GM19463 (cell line): ENCODE data around the gene C2orf74.

Source experiments
- ATAC-seq: cut with Tn5 transposase; IDR thresholded peaks from one replicate; pipeline ENCODE4 v1.9.1; 2021; ENCODE audit warnings: mild to moderate bottlenecking, moderate library complexity; ENCODE audit not compliant: unreplicated experiment

The C2orf74 gene

GRCh38 chr2:61210332-61210981, 48.5 kb downstream of the C2orf74 start:
- no peak for ATAC-seq

- no peak for ATAC-seq
Measured at GRCh38 chr2:61214171-61214570, 52.2 kb downstream of the C2orf74 start.
